IMR-90 (cell line): Measurements from ENCODE around the gene PIAS1. TPM values are rescaled to one million over a fixed set of nuclear protein-coding genes. Genes with fewer than 3 reads are reported as not detected.

Source experiments
- ATAC-seq: fragments of 200-7000 bp; cut with Tn5 transposase; 2 replicates; pipeline ENCODE4 v1.9.1; 2020; ENCODE audit warnings: low read depth, mild to moderate bottlenecking, moderate library complexity
- BruUV-seq: library from RNA; stranded (reverse); fragments of 400-500 nt; replicated peaks from 2 replicates; lab custom pipeline; 2021; lab: Mats Ljungman, UMichigan
- CTCF ChIA-PET: fragments of 300-600 bp; formaldehyde crosslinking; extraction: SDS; loops from one replicate; lab custom pipeline; 2021; ENCODE audit warnings: antibody characterized with exemption; lab: Yijun Ruan, JAX
- POLR2A ChIA-PET: fragments of 300-600 bp; sonication (Branson Sonifier 250); formaldehyde crosslinking; loops from one replicate; lab custom pipeline; 2022; ENCODE audit warnings: antibody characterized with exemption; ENCODE audit not compliant: unreplicated experiment; lab: Charles Lee
- DNase-seq: peaks from one replicate; pipeline ENCODE4 v3.0.0; 2013
- H2AFZ ChIP-seq: replicated peaks from 2 replicates; pipeline ENCODE3; 2013; ENCODE audit warnings: low read length, mild to moderate bottlenecking; ENCODE audit not compliant: poor library complexity
- H2AK5ac ChIP-seq: 2 replicates; pipeline ENCODE4 v1.6.1; 2013; ENCODE audit warnings: low read depth, low read length, inconsistent platforms
- H2AK9ac ChIP-seq: replicated peaks from 2 replicates; pipeline ENCODE3; 2013; ENCODE audit warnings: mild to moderate bottlenecking, low read depth, low read length, moderate library complexity; ENCODE audit not compliant: poor library complexity
- H2BK120ac ChIP-seq: 2 replicates; pipeline ENCODE4 v1.6.1; 2013; ENCODE audit warnings: low read depth, low read length, inconsistent platforms
- H2BK15ac ChIP-seq: 3 replicates; pipeline ENCODE4 v1.6.1; 2013; ENCODE audit warnings: low read depth, low read length, inconsistent platforms
- H2BK20ac ChIP-seq: 2 replicates; pipeline ENCODE4 v1.6.1; 2013; ENCODE audit warnings: low read depth, mild to moderate bottlenecking, inconsistent platforms, low read length, moderate library complexity
- H2BK5ac ChIP-seq: 2 replicates; pipeline ENCODE4 v1.6.1; 2013; ENCODE audit warnings: mild to moderate bottlenecking, low read depth, low read length, inconsistent platforms; ENCODE audit not compliant: poor library complexity, severe bottlenecking
- H3K14ac ChIP-seq: replicated peaks from 2 replicates; pipeline ENCODE4 v1.6.1; 2013; ENCODE audit warnings: low read depth, low read length, inconsistent platforms
- H3K18ac ChIP-seq: 2 replicates; pipeline ENCODE4 v1.6.1; 2013; ENCODE audit warnings: low read depth, low read length, control low read depth
- H3K23ac ChIP-seq: 2 replicates; pipeline ENCODE4 v1.6.1; 2013; ENCODE audit warnings: low read depth, low read length, inconsistent platforms
- H3K27ac ChIP-seq: 2 replicates; pipeline ENCODE4 v1.5.1; 2013; ENCODE audit warnings: mild to moderate bottlenecking, control low read depth, low read length; ENCODE audit not compliant: insufficient read depth
- H3K27me3 ChIP-seq: 2 replicates; pipeline ENCODE4 v1.6.1; 2013; ENCODE audit warnings: low read length; ENCODE audit not compliant: control insufficient read depth, insufficient read depth
- H3K36me3 ChIP-seq: 2 replicates; pipeline ENCODE4 v1.6.1; 2013; ENCODE audit warnings: low read length, mixed read lengths; ENCODE audit not compliant: control insufficient read depth, insufficient read depth
- H3K4ac ChIP-seq: 2 replicates; pipeline ENCODE4 v1.6.1; 2013; ENCODE audit warnings: low read depth, low read length, inconsistent platforms
- H3K4me1 ChIP-seq: 2 replicates; pipeline ENCODE4 v1.6.1; 2013; ENCODE audit warnings: low read length, mixed read lengths; ENCODE audit not compliant: control insufficient read depth, insufficient read depth
- H3K4me2 ChIP-seq: 2 replicates; pipeline ENCODE4 v1.6.1; 2013; ENCODE audit warnings: low read depth, mild to moderate bottlenecking, control low read depth, low read length, moderate library complexity
- H3K4me3 ChIP-seq: 2 replicates; pipeline ENCODE4 v1.5.1; 2013; ENCODE audit warnings: low read depth, mild to moderate bottlenecking, control low read depth, low read length, moderate library complexity; ENCODE audit not compliant: insufficient read depth
- H3K56ac ChIP-seq: 2 replicates; pipeline ENCODE4 v1.6.1; 2013; ENCODE audit warnings: low read length, inconsistent platforms; ENCODE audit not compliant: insufficient read depth; ENCODE audit errors: extremely low read depth
- H3K79me1 ChIP-seq, 2 experiments: 2 replicates each; pipeline ENCODE4 v1.6.1; 2013; ENCODE audit warnings: low read length in 2 of 2, inconsistent platforms in 1 of 2, low read depth in 1 of 2
- H3K9ac ChIP-seq: 2 replicates; pipeline ENCODE4 v1.6.1; 2013; ENCODE audit warnings: low read depth, low read length, control low read depth
- H3K9me1 ChIP-seq: 2 replicates; pipeline ENCODE4 v1.6.1; 2013; ENCODE audit warnings: low read length, inconsistent platforms; ENCODE audit not compliant: insufficient read depth
- H3K9me3 ChIP-seq: 2 replicates; pipeline ENCODE4 v1.6.1; 2013; ENCODE audit warnings: low read length; ENCODE audit not compliant: control insufficient read depth, insufficient read depth
- H4K20me1 ChIP-seq: 2 replicates; pipeline ENCODE4 v1.6.1; 2013; ENCODE audit warnings: low read length, inconsistent platforms; ENCODE audit not compliant: insufficient read depth
- H4K5ac ChIP-seq: 2 replicates; pipeline ENCODE4 v1.6.1; 2013; ENCODE audit warnings: mild to moderate bottlenecking, low read depth, low read length, control low read depth
- H4K8ac ChIP-seq, 2 experiments: 2 replicates each; pipeline ENCODE4 v1.6.1; 2013; ENCODE audit warnings: low read depth in 2 of 2, low read length in 2 of 2, control low read depth in 1 of 2, inconsistent platforms in 1 of 2
- H4K91ac ChIP-seq: 2 replicates; pipeline ENCODE4 v1.6.1; 2013; ENCODE audit warnings: low read depth, low read length, inconsistent platforms; ENCODE audit not compliant: insufficient read depth
- MAFK ChIP-seq: IDR thresholded peaks from 2 replicates; pipeline ENCODE4 v1.6.1; 2012; ENCODE audit warnings: low read depth, low read length, improper control_type of control experiment
- POLR2A ChIP-seq: IDR thresholded peaks from 2 replicates; pipeline ENCODE4 v1.6.1; 2012; ENCODE audit warnings: mild to moderate bottlenecking, low read depth, low read length
- WGBS, 2 experiments: methylation state at CpG; one replicate each; pipeline versions ENCODE4 v1.1.5 to v1.1.7; 2013; ENCODE audit warnings: missing lambda C conversion rate in 2 of 2; ENCODE audit not compliant: insufficient read length in 1 of 2; ENCODE audit errors: extremely low coverage in 2 of 2; 5-methylcytosine and 5-hydroxymethylcytosine counted together
- dilution Hi-C: fragments of 300-500 bp; cut with HindIII; formaldehyde crosslinking; loops from one replicate; pipeline ENCODE4 v1.14.3; 2018; ENCODE audit warnings: low sequenced_read_pairs; ENCODE audit not compliant: unreplicated experiment
- in situ Hi-C: fragments of 300-500 bp; cut with MboI; formaldehyde crosslinking; loops from 3 replicates; pipeline ENCODE4 v1.14.3; 2019; ENCODE audit warnings: low sequenced_read_pairs, inconsistent platforms, mixed read lengths
- intact Hi-C: fragments of 100-400 bp; cut with micrococcal nuclease; formaldehyde crosslinking; loops from 2 replicates; pipeline ENCODE4 v1.10.0; 2022
- polyA plus RNA-seq, 3 experiments: library from polyadenylated mRNA; depleted of rRNA; stranded (reverse); fragments of >200 nt; gene quantifications; 2 replicates each; pipeline ENCODE4 v1.2.3, GENCODE V29; 2012; ENCODE audit warnings: low replicate concordance in 1 of 3
- total RNA-seq: library from RNA; depleted of rRNA; stranded (reverse); fragments of >200 nt; gene quantifications from 2 replicates; pipeline ENCODE4 v1.2.3, GENCODE V29; 2012

The PIAS1 gene
- total and polyA plus RNA-seq, 2 of the 4 experiments (the other 2 are of a cell fraction): 20.0 to 63.6 TPM

DNA sequence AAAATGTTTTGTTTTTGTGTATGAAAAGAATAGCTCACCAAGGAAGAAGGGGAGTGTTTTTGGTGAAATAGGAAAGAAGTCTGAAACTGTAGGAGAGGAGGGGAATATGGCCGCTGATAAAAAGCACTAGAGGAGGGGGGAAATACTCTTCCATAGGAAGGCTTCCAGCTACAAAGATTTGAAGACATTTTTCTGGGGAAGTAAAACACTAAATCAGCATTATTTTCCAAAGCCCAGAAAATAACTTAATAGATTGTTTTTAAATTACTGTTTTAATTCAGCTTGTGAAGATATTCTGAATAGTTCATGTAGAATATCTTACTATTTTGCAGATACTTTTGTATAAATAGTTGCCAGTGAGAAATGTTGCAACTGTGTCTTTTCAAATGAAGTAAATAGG lies 96.1 kb downstream of the PIAS1 start:
- Histone ChIP-seq H2AFZ (no peak overlapping the region), H3K18ac (no peak overlapping the region), H3K4me3 (no peak overlapping the region), H3K27ac (no peak overlapping the region; the same call in 1 of the 2 replicates), H3K56ac (no peak overlapping the region), H3K4me1 (peaks cover 4% of the 10 kb centered on the region; the same call in 1 of the 2 replicates), H4K5ac (no peak overlapping the region), H2AK9ac (no peak overlapping the region), H2BK5ac (peak overlapping the region; percentile 13), H3K9me3 (no peaks in the 10 kb centered on the region), H3K4ac (no peak overlapping the region), H2BK120ac (no peak overlapping the region), H3K27me3 (no peaks in the 10 kb centered on the region), H2BK20ac (no peak overlapping the region), H3K14ac (no peak overlapping the region), H3K23ac (no peak overlapping the region), H2AK5ac (no peak overlapping the region), H3K9ac (no peak overlapping the region), H4K8ac (no peak overlapping the region), H3K9me1 (no peaks in the 10 kb centered on the region), H3K79me1 (peaks cover 0 to 27% of the 10 kb centered on the region in 2 experiments; a peak in 3 of 4 replicates), H3K4me2 (no peak overlapping the region), H4K20me1 (peaks cover 3% of the 10 kb centered on the region; the same call in 1 of the 2 replicates), H4K91ac (no peak overlapping the region), H3K36me3 (peaks cover 11% of the 10 kb centered on the region; the same call in 1 of the 2 replicates), H2BK15ac (no peak overlapping the region)
- dilution Hi-C loops (no loop called here), intact Hi-C loops (no loop called here), in situ Hi-C loops (loop anchor here (10.0 kb wide), 1 partner anchor 285 kb away; no protein-coding TSS in a partner anchor)
- WGBS, 2 experiments: no CpG with 5 or more reads among the region's 1 CpG
- CTCF ChIA-PET: interaction anchor here (0.6 kb wide), 1 partner anchor 98 kb away, joined by 3 read pairs; no protein-coding TSS in a partner anchor
- DNase-seq (no peak), ATAC-seq (no peak)
- TF ChIP-seq POLR2A (no peak), MAFK (peak; percentile 58)
- BruUV-seq: no TSS peak
- POLR2A ChIA-PET: no interaction called here
